IMR-90 (cell line): ENCODE data around the gene PRRC2A.

Source experiments
- CEBPB ChIP-seq: IDR thresholded peaks from 2 replicates; pipeline ENCODE4 v1.6.1; 2012; ENCODE audit warnings: low read depth, low read length, improper control_type of control experiment
- CTCF ChIP-seq: conservative IDR thresholded peaks from 2 replicates; pipeline ENCODE4 v1.5.1; 2012; ENCODE audit warnings: mild to moderate bottlenecking, low read depth, low read length, improper control_type of control experiment
- FOS ChIP-seq: fragments of 150-350 bp; IDR thresholded peaks from 2 replicates; pipeline ENCODE4 v1.6.1; 2016; ENCODE audit warnings: low read depth, low read length
- MXI1 ChIP-seq: IDR thresholded peaks from 2 replicates; pipeline ENCODE4 v1.6.1; 2012; ENCODE audit warnings: low read depth, mild to moderate bottlenecking, low read length, moderate library complexity, borderline replicate concordance
- POLR2A ChIP-seq: IDR thresholded peaks from 2 replicates; pipeline ENCODE4 v1.6.1; 2012; ENCODE audit warnings: mild to moderate bottlenecking, low read depth, low read length
- RCOR1 ChIP-seq: IDR thresholded peaks from 2 replicates; pipeline ENCODE4 v1.6.1; 2012; ENCODE audit warnings: mild to moderate bottlenecking, low read length, improper control_type of control experiment; ENCODE audit not compliant: insufficient replicate concordance
- RFX5 ChIP-seq: IDR thresholded peaks from 2 replicates; pipeline ENCODE4 v1.8.0; 2012; ENCODE audit warnings: low read depth, mild to moderate bottlenecking, low read length, moderate library complexity
- SMC3 ChIP-seq: fragments of 150-350 bp; IDR thresholded peaks from 2 replicates; pipeline ENCODE4 v1.6.1; 2016; ENCODE audit warnings: low read depth, mild to moderate bottlenecking, antibody characterized with exemption, low read length, moderate library complexity

DNA sequence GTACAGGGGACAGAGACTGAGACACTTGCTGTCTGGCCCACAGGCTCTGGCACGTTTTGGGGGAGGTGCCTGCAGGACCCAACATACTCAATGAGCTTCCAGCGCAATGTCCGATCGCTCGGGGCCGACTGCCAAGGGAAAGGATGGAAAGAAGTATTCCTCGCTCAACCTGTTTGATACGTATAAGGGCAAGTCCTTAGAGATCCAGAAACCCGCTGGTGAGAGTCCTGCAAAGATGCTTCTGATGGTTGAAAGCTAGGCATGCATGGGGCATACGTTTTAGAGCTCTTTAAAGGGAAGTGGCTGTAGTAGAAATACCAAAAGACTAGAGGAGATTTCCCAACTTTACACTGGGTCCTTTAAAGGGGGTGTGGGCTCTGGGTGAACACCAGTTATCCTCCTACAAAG is 2.2 kb downstream of the PRRC2A start:
- TF ChIP-seq CTCF (no peak), RCOR1 (no peak), CEBPB (no peak), POLR2A (no peak; the same call in 1 of the 2 replicates), RFX5 (no peak), FOS (no peak), SMC3 (no peak), MXI1 (no peak)
